ENCODE data around the gene CRCP.
"Not testable (repeated sequence)": the region's sequence is repeated elsewhere in the genome, so short reads cannot be mapped to it uniquely, and the experiment has no call there.

Gene CRCP

DNA sequence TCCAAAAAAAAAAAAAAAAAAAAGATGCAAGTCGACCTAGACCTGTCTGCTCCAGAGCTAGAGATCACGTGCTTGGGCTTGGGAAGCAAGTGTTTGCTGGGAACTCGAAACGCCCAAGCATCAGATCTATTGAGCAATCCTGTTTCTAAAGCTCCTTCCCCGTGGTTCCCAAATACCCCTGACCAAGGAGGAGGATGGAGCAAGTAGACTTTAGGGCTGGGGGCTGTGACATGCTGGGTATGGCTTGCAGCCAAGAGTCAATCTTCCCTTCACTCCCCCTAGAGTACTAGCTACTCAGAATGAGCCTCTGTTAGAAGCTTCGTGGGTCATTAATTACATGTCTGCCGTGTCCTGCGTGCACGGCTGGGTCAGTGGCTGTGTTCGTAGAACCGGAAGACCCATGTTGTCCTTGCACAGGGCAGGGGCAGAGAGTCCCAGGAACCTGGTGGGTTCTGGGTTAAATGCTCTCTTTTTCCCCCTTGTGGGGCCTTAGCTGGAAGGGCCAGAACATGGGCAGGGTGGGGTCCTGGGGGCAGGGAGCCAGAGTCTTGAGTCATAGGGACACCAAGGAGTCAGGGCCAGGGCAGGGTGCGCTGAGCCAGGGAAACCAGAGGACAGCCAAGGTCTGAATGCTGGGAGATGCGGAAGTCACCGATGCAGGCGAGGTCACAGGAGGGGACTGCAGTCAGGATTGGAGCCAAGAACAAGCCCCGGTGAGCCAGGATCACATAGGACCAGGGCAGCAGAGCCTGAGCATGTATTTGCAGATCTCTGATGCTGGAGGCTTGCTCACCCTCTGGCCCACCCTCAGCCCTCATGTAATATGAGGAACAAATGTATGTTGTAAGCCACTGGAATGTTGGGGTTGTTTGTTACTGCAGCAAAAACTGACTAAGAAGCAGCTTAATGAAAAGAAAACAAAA lies 55.9 kb downstream of the CRCP start:
- Histone ChIP-seq H3K36me3 (ENCODE audit: control insufficient read depth, insufficient read depth, low read length) (no peaks in the 10 kb centered on the region), H3K4me1 (ENCODE audit: control insufficient read depth, insufficient read depth, low read length, poor library complexity, severe bottlenecking) (no peaks in the 10 kb centered on the region), H3K4me3 (ENCODE audit: insufficient read depth, low read depth, low read length, poor library complexity, severe bottlenecking) (no peak overlapping the region), H3K9me3 (ENCODE audit: control insufficient read depth, low read length) (no peaks in the 10 kb centered on the region), H3K27ac (ENCODE audit: insufficient read depth, low read length, poor library complexity, severe bottlenecking) (no peak overlapping the region), H3K27me3 (replicated peaks; ENCODE audit: control insufficient read depth, insufficient read depth, low read length, poor library complexity, severe bottlenecking) (no peaks in the 10 kb centered on the region)
- no peak for DNase-seq

DNA sequence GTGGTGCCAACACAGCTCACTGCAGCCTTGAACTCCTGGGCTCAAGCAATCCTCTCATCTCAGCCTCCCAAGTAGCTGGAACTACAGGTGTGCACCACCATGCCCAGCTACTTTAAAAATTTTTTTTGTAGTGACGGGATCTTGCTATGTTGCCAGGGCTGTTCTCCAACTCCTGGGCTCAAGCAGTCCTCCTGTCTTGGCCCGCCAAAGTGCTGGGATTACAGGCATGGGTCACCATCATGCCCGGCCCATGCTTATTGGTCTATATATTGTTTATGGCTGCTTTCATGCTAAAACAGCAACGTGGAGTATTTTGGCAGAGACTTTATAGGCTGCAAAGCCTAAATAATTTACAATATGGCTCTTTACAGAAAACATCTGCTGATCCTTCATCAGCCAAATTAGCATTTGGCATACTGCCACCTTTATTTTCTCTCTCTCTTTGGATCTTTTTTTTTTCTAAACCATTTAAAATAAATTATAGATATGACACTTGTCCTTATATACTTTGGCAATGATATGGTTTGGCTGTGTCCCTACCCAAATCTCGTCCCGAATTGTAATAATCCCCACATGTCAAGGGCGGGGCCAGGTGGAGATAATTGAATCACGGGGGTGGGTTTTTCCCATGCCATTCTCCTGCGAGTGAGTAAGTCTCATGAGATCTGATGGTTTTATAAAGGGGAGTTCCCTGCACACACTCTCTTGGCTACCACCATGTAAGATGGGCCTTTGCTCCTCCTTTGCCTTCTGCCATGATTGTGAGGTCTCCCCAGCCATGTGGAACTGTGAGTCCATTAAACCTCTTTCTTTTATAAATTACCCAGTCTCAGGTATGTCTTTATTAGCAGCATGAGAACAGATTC lies 58.1 kb downstream of the CRCP start:
- not testable (repeated sequence) for H3K9me3 ChIP-seq (ENCODE audit: control insufficient read depth, low read length); H3K27me3 ChIP-seq (replicated peaks; ENCODE audit: control insufficient read depth, insufficient read depth, low read length, poor library complexity, severe bottlenecking); DNase-seq; H3K27ac ChIP-seq (ENCODE audit: insufficient read depth, low read length, poor library complexity, severe bottlenecking); H3K4me3 ChIP-seq (ENCODE audit: insufficient read depth, low read depth, low read length, poor library complexity, severe bottlenecking); H3K4me1 ChIP-seq (ENCODE audit: control insufficient read depth, insufficient read depth, low read length, poor library complexity, severe bottlenecking); H3K36me3 ChIP-seq (ENCODE audit: control insufficient read depth, insufficient read depth, low read length)

DNA sequence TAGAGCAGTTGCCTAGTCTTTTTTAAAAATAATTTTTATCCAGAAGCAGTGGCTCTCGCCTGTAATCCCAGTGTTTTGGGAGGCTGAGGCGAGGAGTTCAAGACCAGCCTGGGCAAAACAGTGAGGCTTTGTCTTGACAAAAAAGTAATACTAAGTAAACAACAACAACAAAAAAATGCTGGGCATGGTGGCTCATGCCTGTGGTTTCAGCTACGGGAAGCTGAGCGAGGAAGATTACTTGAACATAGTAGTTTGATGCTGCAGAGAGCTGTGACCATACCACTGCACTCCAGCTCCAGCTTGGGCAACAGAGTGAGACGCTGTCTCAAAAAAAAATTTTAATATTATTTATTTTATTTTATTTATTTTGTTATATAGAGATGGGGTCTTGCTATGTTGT lies 59.2 kb downstream of the CRCP start:
- H3K4me1 ChIP-seq (ENCODE audit: control insufficient read depth, insufficient read depth, low read length, poor library complexity, severe bottlenecking): no peaks in the 10 kb centered on the region
- no peak overlapping the region for H3K27ac ChIP-seq (ENCODE audit: insufficient read depth, low read length, poor library complexity, severe bottlenecking)
- no peaks in the 10 kb centered on the region for H3K27me3 ChIP-seq (replicated peaks; ENCODE audit: control insufficient read depth, insufficient read depth, low read length, poor library complexity, severe bottlenecking)
- no peaks in the 10 kb centered on the region for H3K36me3 ChIP-seq (ENCODE audit: control insufficient read depth, insufficient read depth, low read length)
- no peaks in the 10 kb centered on the region for H3K9me3 ChIP-seq (ENCODE audit: control insufficient read depth, low read length)
- DNase-seq: no peak
- H3K4me3 ChIP-seq (ENCODE audit: insufficient read depth, low read depth, low read length, poor library complexity, severe bottlenecking): no peak overlapping the region

DNA sequence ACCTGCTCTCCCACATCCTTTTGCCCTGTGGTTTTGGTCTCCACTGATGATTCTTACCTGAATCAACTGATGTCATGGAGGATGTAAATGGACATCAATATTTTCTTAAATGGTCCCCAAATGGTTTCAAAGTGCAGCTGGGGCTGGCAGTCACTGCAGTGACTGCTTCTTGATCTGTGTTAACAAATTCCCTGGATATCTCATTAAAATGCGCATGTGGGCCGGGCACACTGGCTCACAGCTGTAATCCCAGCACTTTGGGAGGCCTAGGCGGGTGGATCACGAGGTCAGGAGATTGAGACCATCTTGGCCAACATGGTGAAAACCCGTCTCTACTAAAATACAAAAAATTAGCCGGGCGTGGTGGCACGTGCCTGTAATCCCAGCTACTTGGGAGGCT lies 60.4 kb downstream of the CRCP start:
- not testable (repeated sequence) for H3K27me3 ChIP-seq (replicated peaks; ENCODE audit: control insufficient read depth, insufficient read depth, low read length, poor library complexity, severe bottlenecking); H3K9me3 ChIP-seq (ENCODE audit: control insufficient read depth, low read length); H3K4me3 ChIP-seq (ENCODE audit: insufficient read depth, low read depth, low read length, poor library complexity, severe bottlenecking); H3K27ac ChIP-seq (ENCODE audit: insufficient read depth, low read length, poor library complexity, severe bottlenecking); H3K36me3 ChIP-seq (ENCODE audit: control insufficient read depth, insufficient read depth, low read length); DNase-seq; H3K4me1 ChIP-seq (ENCODE audit: control insufficient read depth, insufficient read depth, low read length, poor library complexity, severe bottlenecking)

DNA sequence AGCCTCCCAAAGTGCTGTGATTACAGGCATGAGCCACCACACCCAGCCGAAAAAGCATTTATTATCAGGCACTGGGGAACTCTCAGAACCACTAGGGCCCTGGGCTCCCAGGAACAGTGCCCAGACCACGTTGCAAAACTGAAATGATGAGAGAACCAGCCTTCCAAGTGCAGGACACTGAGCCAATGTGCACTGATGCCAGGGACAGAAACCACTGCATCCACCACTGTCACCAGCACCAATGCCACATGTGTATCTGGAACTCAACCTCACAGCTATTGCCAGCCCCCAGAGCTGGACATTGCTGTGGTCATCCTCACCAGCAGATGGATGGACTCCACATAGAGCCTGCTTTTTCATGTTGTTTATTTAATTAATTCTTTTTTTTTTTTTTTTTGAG lies 62.3 kb downstream of the CRCP start:
- Histone ChIP-seq H3K4me1 (ENCODE audit: control insufficient read depth, insufficient read depth, low read length, poor library complexity, severe bottlenecking) (no peaks in the 10 kb centered on the region), H3K27ac (ENCODE audit: insufficient read depth, low read length, poor library complexity, severe bottlenecking) (no peak overlapping the region), H3K4me3 (ENCODE audit: insufficient read depth, low read depth, low read length, poor library complexity, severe bottlenecking) (no peak overlapping the region), H3K27me3 (replicated peaks; ENCODE audit: control insufficient read depth, insufficient read depth, low read length, poor library complexity, severe bottlenecking) (no peaks in the 10 kb centered on the region), H3K36me3 (ENCODE audit: control insufficient read depth, insufficient read depth, low read length) (no peaks in the 10 kb centered on the region), H3K9me3 (ENCODE audit: control insufficient read depth, low read length) (no peaks in the 10 kb centered on the region)
- DNase-seq: no peak

DNA sequence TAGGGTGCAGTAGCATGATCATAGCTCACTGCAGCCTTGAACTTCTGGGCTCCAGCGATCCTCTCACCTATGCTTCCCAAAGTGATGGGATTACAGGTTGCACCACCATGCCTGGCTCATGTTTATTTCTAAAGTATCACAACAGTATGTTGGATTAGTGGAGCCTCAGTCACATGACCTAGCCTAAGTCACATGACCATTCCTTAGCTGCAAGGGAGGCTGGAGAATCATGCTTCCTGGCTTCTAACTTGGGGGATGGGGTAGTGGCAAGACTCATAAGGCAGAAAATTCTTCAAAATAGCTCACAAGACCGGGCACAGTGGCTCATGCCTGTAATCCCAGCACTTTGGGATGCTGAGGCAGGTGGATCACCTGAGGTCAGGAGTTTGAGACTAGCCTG lies 63.6 kb downstream of the CRCP start:
- DNase-seq: no peak
- Histone ChIP-seq H3K27ac (ENCODE audit: insufficient read depth, low read length, poor library complexity, severe bottlenecking) (no peak overlapping the region), H3K4me3 (ENCODE audit: insufficient read depth, low read depth, low read length, poor library complexity, severe bottlenecking) (no peak overlapping the region), H3K36me3 (ENCODE audit: control insufficient read depth, insufficient read depth, low read length) (no peaks in the 10 kb centered on the region), H3K4me1 (ENCODE audit: control insufficient read depth, insufficient read depth, low read length, poor library complexity, severe bottlenecking) (no peaks in the 10 kb centered on the region), H3K9me3 (ENCODE audit: control insufficient read depth, low read length) (no peaks in the 10 kb centered on the region), H3K27me3 (replicated peaks; ENCODE audit: control insufficient read depth, insufficient read depth, low read length, poor library complexity, severe bottlenecking) (no peaks in the 10 kb centered on the region)

DNA sequence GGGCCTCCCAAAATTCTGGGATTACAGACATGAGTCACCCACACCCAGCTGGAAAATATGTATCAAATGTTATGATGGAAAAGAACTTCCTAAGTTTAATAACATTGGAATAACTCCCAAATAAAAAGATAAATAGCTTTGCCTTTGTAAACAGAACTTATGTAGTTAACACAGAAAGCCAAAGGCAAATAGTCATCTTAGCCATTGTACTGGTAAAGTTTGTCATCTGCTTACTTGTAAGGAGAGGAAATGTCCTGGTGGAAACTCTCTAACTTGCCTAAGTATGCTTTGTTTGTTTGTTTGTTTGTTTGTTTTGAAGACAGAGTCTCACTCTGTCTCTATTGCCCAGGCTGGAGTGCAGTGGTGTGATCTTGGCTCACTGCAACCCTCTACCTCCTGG lies 66.7 kb downstream of the CRCP start:
- no peak overlapping the region for H3K27ac ChIP-seq (ENCODE audit: insufficient read depth, low read length, poor library complexity, severe bottlenecking)
- no peak for DNase-seq
- no peak overlapping the region for H3K4me3 ChIP-seq (ENCODE audit: insufficient read depth, low read depth, low read length, poor library complexity, severe bottlenecking)
- no peaks in the 10 kb centered on the region for H3K27me3 ChIP-seq (replicated peaks; ENCODE audit: control insufficient read depth, insufficient read depth, low read length, poor library complexity, severe bottlenecking)
- H3K36me3 ChIP-seq (ENCODE audit: control insufficient read depth, insufficient read depth, low read length): no peaks in the 10 kb centered on the region
- no peaks in the 10 kb centered on the region for H3K4me1 ChIP-seq (ENCODE audit: control insufficient read depth, insufficient read depth, low read length, poor library complexity, severe bottlenecking)
- no peaks in the 10 kb centered on the region for H3K9me3 ChIP-seq (ENCODE audit: control insufficient read depth, low read length)

DNA sequence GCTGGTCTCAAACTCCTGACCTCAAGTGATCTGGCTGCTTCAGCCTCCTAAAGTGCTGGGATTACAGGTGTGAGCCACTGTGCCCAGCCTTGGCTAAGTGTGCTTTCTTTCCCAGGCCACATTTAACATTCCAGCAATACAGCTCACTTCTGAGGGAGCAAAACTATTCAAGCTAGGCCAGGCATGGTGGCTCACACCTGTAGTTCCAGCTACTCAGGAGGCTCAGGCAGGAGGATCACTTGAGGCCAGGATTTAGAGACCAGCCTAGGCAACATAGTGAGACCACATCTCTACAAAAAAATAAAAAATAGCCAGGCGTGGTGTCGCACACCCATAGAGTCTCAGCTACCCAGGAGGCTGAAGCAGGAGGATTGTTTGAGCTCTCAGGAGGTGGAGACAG lies 67.2 kb downstream of the CRCP start:
- DNase-seq: no peak
- no peaks in the 10 kb centered on the region for H3K36me3 ChIP-seq (ENCODE audit: control insufficient read depth, insufficient read depth, low read length)
- no peaks in the 10 kb centered on the region for H3K27me3 ChIP-seq (replicated peaks; ENCODE audit: control insufficient read depth, insufficient read depth, low read length, poor library complexity, severe bottlenecking)
- no peak overlapping the region for H3K27ac ChIP-seq (ENCODE audit: insufficient read depth, low read length, poor library complexity, severe bottlenecking)
- H3K4me3 ChIP-seq (ENCODE audit: insufficient read depth, low read depth, low read length, poor library complexity, severe bottlenecking): no peak overlapping the region
- H3K9me3 ChIP-seq (ENCODE audit: control insufficient read depth, low read length): no peaks in the 10 kb centered on the region
- H3K4me1 ChIP-seq (ENCODE audit: control insufficient read depth, insufficient read depth, low read length, poor library complexity, severe bottlenecking): no peaks in the 10 kb centered on the region

DNA sequence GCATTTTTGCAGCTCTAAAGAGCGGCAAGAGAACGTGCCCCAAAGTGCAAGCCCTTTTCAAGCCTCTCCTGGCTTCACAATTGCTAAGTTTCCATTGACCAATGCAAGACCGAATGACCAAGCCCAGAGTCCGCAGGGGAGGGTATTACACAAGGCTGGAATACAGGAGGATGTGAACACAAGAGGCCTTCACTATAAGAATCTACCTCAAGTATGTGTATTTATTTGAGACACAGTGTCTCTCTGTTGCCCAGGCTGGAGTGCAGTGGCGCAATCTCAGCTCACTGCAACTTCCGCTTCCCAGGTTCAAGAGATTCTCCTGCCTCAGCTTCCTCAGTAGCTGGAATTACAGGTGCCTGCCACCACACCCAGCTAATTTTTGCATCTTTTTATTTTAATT lies 68.3 kb downstream of the CRCP start:
- Histone ChIP-seq H3K4me3 (ENCODE audit: insufficient read depth, low read depth, low read length, poor library complexity, severe bottlenecking) (no peak overlapping the region), H3K4me1 (ENCODE audit: control insufficient read depth, insufficient read depth, low read length, poor library complexity, severe bottlenecking) (no peaks in the 10 kb centered on the region), H3K27ac (ENCODE audit: insufficient read depth, low read length, poor library complexity, severe bottlenecking) (no peak overlapping the region), H3K27me3 (replicated peaks; ENCODE audit: control insufficient read depth, insufficient read depth, low read length, poor library complexity, severe bottlenecking) (no peaks in the 10 kb centered on the region), H3K9me3 (ENCODE audit: control insufficient read depth, low read length) (no peaks in the 10 kb centered on the region), H3K36me3 (ENCODE audit: control insufficient read depth, insufficient read depth, low read length) (no peaks in the 10 kb centered on the region)
- DNase-seq: no peak

DNA sequence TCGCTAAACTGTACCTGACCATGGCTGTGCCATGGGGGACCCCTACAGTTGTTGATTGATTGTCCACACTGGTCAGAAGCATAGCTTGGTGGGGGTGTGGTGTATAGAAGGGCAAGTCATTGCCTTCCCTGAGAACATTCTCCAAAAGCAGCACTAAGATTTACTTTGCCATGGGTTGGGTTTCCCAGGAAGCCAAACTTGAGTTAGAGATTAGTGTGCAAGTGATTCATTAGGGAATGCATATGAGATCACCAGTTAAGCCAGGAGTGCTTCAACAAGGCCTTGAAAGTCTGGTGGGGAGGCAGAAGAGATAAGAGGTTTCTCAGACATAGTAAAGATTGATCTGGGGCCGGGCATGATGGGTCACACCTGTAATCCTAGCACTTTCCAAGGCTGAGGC lies 69.1 kb downstream of the CRCP start:
- DNase-seq: no peak
- no peaks in the 10 kb centered on the region for H3K9me3 ChIP-seq (ENCODE audit: control insufficient read depth, low read length)
- H3K27ac ChIP-seq (ENCODE audit: insufficient read depth, low read length, poor library complexity, severe bottlenecking): no peak overlapping the region
- H3K27me3 ChIP-seq (replicated peaks; ENCODE audit: control insufficient read depth, insufficient read depth, low read length, poor library complexity, severe bottlenecking): no peaks in the 10 kb centered on the region
- H3K4me3 ChIP-seq (ENCODE audit: insufficient read depth, low read depth, low read length, poor library complexity, severe bottlenecking): no peak overlapping the region
- no peaks in the 10 kb centered on the region for H3K36me3 ChIP-seq (ENCODE audit: control insufficient read depth, insufficient read depth, low read length)
- no peaks in the 10 kb centered on the region for H3K4me1 ChIP-seq (ENCODE audit: control insufficient read depth, insufficient read depth, low read length, poor library complexity, severe bottlenecking)

Data from effector memory CD4-positive, alpha-beta T cell (primary cell).